H1 (cell line): ENCODE measurements around the gene HMCN2. TPM values are rescaled to one million over a fixed set of nuclear protein-coding genes. Genes with fewer than 3 reads are reported as not detected.

ENCODE experiments used
- CTBP2 ChIP-seq: IDR thresholded peaks from 2 replicates; pipeline ENCODE4 v1.7.0; 2011; ENCODE audit warnings: borderline replicate concordance, mild to moderate bottlenecking, moderate library complexity, mixed read lengths, low read length; ENCODE audit not compliant: insufficient read depth, insufficient read length
- polyA plus RNA-seq, 7 experiments: library from polyadenylated mRNA; depleted of rRNA in 3 of 7; stranded (reverse) in 5 of 7; unstranded in 2 of 7; fragments of >200 nt in 5 of 7; fragments of 200-250 nt in 2 of 7; gene quantifications; 1 replicate in 5 of 7; 2 replicates in 1 of 7; 4 replicates in 1 of 7; pipeline versions ENCODE4 v1.2.1 to v1.2.3, GENCODE V29; 2011 to 2013; ENCODE audit warnings: missing spikeins in 2 of 7, mixed read lengths in 2 of 7
- total RNA-seq: library from RNA; stranded (reverse); fragmentation: NEBNext Ultra II Directional; extraction: Animal tissue kit (Norgen Biotek cat#: 25700); gene quantifications from 2 replicates; pipeline ENCODE4 v1.2.1, GENCODE V29; 2021
- TF ChIP-seq, protein P1 (sequence below): IDR thresholded peaks from 2 replicates; pipeline ENCODE4 v1.6.1; 2011; ENCODE audit warnings: low read depth, mild to moderate bottlenecking, low read length; ENCODE audit not compliant: insufficient read depth

HMCN2 gene
- total and polyA plus RNA-seq, 2 of the 8 experiments (the other 6 are each of a cell fraction or from before 2014, with no cell fraction given), result 5.0 to 9.1 TPM

DNA sequence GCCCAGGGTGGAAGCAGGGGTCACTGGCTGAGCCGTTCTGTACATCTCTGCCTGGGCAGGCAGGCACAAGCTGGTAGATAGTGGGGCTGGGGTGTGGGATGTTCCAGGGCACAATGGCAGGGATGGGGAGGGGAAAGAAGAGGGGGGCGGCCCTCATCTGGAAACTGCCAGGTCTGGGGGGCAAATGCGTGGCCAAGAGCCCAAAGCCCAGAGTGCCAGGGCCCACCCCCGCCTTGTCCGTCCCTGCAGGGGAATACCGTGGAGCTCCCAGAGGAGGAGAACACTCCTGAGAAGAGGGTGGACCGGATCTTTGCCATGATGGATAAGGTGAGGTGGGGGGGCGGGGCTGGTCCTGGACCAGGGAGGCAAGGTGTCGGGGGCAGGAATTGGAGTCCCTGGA, 42.7 kb upstream of the HMCN2 start (continued):
- TF ChIP-seq, protein P1, sequence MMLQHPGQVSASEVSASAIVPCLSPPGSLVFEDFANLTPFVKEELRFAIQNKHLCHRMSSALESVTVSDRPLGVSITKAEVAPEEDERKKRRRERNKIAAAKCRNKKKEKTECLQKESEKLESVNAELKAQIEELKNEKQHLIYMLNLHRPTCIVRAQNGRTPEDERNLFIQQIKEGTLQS, result no peak
- no peak for TF ChIP-seq CTBP2
